GM12878 (cell line): ENCODE measurements around the gene LRRK1. TPM values are rescaled to one million over a fixed set of nuclear protein-coding genes. Genes with fewer than 3 reads are reported as not detected.

Experiments
- ATAC-seq: fragments of 200-7000 bp; cut with Tn5 transposase; 3 replicates; pipeline ENCODE4 v1.9.1; 2020; ENCODE audit warnings: mild to moderate bottlenecking, moderate library complexity
- BruUV-seq: library from RNA; stranded (reverse); fragments of 400-500 nt; replicated peaks from 2 replicates; lab custom pipeline; 2021; lab: Mats Ljungman, UMichigan
- CTCF ChIA-PET: fragments of 300-600 bp; sonication (Branson Sonifier 250); formaldehyde crosslinking; extraction: SDS; loops from one replicate; lab custom pipeline; 2021; ENCODE audit warnings: inconsistent platforms; lab: Yijun Ruan, JAX
- POLR2A ChIA-PET: fragments of 350-600 bp; formaldehyde crosslinking; extraction: SDS; loops from one replicate; lab custom pipeline; 2021; ENCODE audit warnings: inconsistent platforms; lab: Charles Lee
- RAD21 ChIA-PET: fragments of 300-600 bp; sonication (Branson Sonifier 250); formaldehyde crosslinking; loops from one replicate; lab custom pipeline; 2023; ENCODE audit warnings: antibody characterized with exemption; ENCODE audit not compliant: unreplicated experiment; lab: Charles Lee
- SMC1A ChIA-PET: fragments of 300-600 bp; sonication (Branson Sonifier 250); formaldehyde crosslinking; loops from one replicate; lab custom pipeline; 2023; ENCODE audit not compliant: unreplicated experiment, uncharacterized antibody; lab: Charles Lee
- DNase-seq: peaks from one replicate; pipeline ENCODE4 v3.0.0-alpha.2; 2011; ENCODE audit warnings: low read depth, low spot score
- FAIRE-seq: peaks from 3 replicates; lab custom pipeline; 2011; peaks lifted over from hg19 to GRCh38; lab: Jason Lieb, UNC
- H2AFZ ChIP-seq: 2 replicates; pipeline ENCODE4 v1.6.0; 2011; ENCODE audit warnings: low read depth, low read length, control low read depth; ENCODE audit not compliant: control insufficient read depth
- H3K27ac ChIP-seq: 2 replicates; pipeline ENCODE4 v1.5.1; 2011; ENCODE audit warnings: control low read depth; ENCODE audit not compliant: control insufficient read depth, insufficient read depth
- H3K27me3 ChIP-seq, 2 experiments: replicated peaks in 1 of 2; 2 replicates each; pipeline versions ENCODE4 v1.6.0 to v1.6.1; 2011; ENCODE audit warnings: low read length in 1 of 2; ENCODE audit not compliant: control insufficient read depth in 2 of 2, insufficient read depth in 2 of 2
- H3K36me3 ChIP-seq, 2 experiments: 2 replicates each; pipeline ENCODE4 v1.5.1; 2011; ENCODE audit warnings: low read length in 1 of 2; ENCODE audit not compliant: control insufficient read depth in 2 of 2, insufficient read depth in 2 of 2
- H3K4me1 ChIP-seq: 2 replicates; pipeline ENCODE4 v1.6.1; 2011; ENCODE audit warnings: mild to moderate bottlenecking, low read length, moderate library complexity, mixed read lengths; ENCODE audit not compliant: control insufficient read depth, insufficient read depth
- H3K4me2 ChIP-seq: 2 replicates; pipeline ENCODE4 v1.6.0; 2011; ENCODE audit warnings: control low read depth; ENCODE audit not compliant: control insufficient read depth, insufficient read depth
- H3K4me3 ChIP-seq: fragments of 200-600 bp; sonication (generic); 2 replicates; pipeline ENCODE4 v1.5.1; 2016
- H3K79me2 ChIP-seq: 2 replicates; pipeline ENCODE4 v1.6.0; 2011; ENCODE audit warnings: low read length; ENCODE audit not compliant: control insufficient read depth, insufficient read depth
- H3K9ac ChIP-seq: 2 replicates; pipeline ENCODE4 v1.8.0; 2011; ENCODE audit warnings: low read length, control low read depth, mixed read lengths; ENCODE audit not compliant: control insufficient read depth, insufficient read depth
- H3K9me3 ChIP-seq: replicated peaks from 3 replicates; pipeline ENCODE4 v1.5.1; 2011; ENCODE audit warnings: mild to moderate bottlenecking, low read length; ENCODE audit not compliant: control insufficient read depth, insufficient read depth
- H4K20me1 ChIP-seq: 2 replicates; pipeline ENCODE4 v1.6.0; 2011; ENCODE audit not compliant: control insufficient read depth, insufficient read depth
- BACH1 ChIP-seq: fragments of 450-650 bp; IDR thresholded peaks from 2 replicates; pipeline ENCODE4 v1.6.1; 2017; ENCODE audit warnings: mild to moderate bottlenecking, borderline replicate concordance
- HDAC6 ChIP-seq: fragments of 200-600 bp; sonication (generic); IDR thresholded peaks from one replicate; pipeline ENCODE4 v1.8.0; 2017; ENCODE audit warnings: antibody characterized with exemption; ENCODE audit not compliant: unreplicated experiment
- HDGF ChIP-seq: fragments of 450-650 bp; IDR thresholded peaks from 2 replicates; pipeline ENCODE4 v1.6.1; 2016; ENCODE audit warnings: antibody characterized with exemption
- POLR2A ChIP-seq: IDR thresholded peaks from 2 replicates; pipeline ENCODE4 v1.6.1; 2011; ENCODE audit warnings: low read depth, mild to moderate bottlenecking, low read length
- POLR2AphosphoS5 ChIP-seq: IDR thresholded peaks from 2 replicates; pipeline ENCODE4 v1.6.1; 2011; ENCODE audit warnings: mild to moderate bottlenecking, low read length, inconsistent platforms
- SREBF2 ChIP-seq: IDR thresholded peaks from 2 replicates; pipeline ENCODE4 v1.6.1; 2012; ENCODE audit warnings: mild to moderate bottlenecking, low read length
- WGBS: methylation state at CpG from one replicate; pipeline ENCODE4 v1.1.6; 2016; ENCODE audit warnings: low lambda C conversion rate; ENCODE audit not compliant: insufficient replicate concordance, insufficient coverage; ENCODE audit errors: missing lambda C conversion rate; 5-methylcytosine and 5-hydroxymethylcytosine counted together
- in situ Hi-C: fragments of 300-500 bp; cut with MboI; formaldehyde crosslinking; loops from 9 replicates; pipeline ENCODE4 v1.14.3; 2018; ENCODE audit warnings: mixed read lengths
- intact Hi-C: fragments of 100-400 bp; cut with micrococcal nuclease; formaldehyde crosslinking; loops from one replicate; pipeline ENCODE4 v1.14.2; 2022; ENCODE audit not compliant: unreplicated experiment
- polyA plus RNA-seq, 11 experiments: library from polyadenylated mRNA; depleted of rRNA in 4 of 11; unstranded in 6 of 11; stranded (reverse) in 5 of 11; fragments of >200 nt; fragmentation: Nextera tagmentation in 4 of 11; fragmentation: Illumina TruSeq in 1 of 11; extraction: Ambion mirVana in 4 of 11; extraction: Trizol in 1 of 11; gene quantifications; 1 replicate in 1 of 11; 2 replicates in 10 of 11; pipeline versions ENCODE4 v1.2.1 to v1.2.3, GENCODE V29; 2011 to 2016; ENCODE audit warnings: inconsistent platforms in 2 of 11, missing spikeins in 2 of 11, low read depth in 1 of 11
- total RNA-seq, 4 experiments: library from RNA; depleted of rRNA in 3 of 4; stranded (reverse); fragments of >200 nt in 3 of 4; fragmentation: Illumina TruSeq in 1 of 4; extraction: Trizol in 1 of 4; gene quantifications; 2 replicates each; pipeline versions ENCODE4 v1.2.1 to v1.2.3, GENCODE V29; 2013 to 2021
- TF ChIP-seq, protein P1 (sequence below): IDR thresholded peaks from 2 replicates; pipeline ENCODE4 v1.6.1; 2012; ENCODE audit warnings: low read depth, low read length, improper control_type of control experiment
- TF ChIP-seq, protein P2 (sequence below): fragments of 450-650 bp; conservative IDR thresholded peaks from 2 replicates; pipeline ENCODE4 v1.6.1; 2017; ENCODE audit warnings: mild to moderate bottlenecking, moderate library complexity
- TF ChIP-seq, protein P3 (sequence below): IDR thresholded peaks from 2 replicates; pipeline ENCODE4 v1.6.1; 2012; ENCODE audit warnings: mild to moderate bottlenecking, low read depth, low read length
- TF ChIP-seq, protein P4 (sequence below): IDR thresholded peaks from 2 replicates; pipeline ENCODE4 v1.6.1; 2011; ENCODE audit warnings: low read depth, low read length, improper control_type of control experiment, borderline replicate concordance
- TF ChIP-seq, protein P5 (sequence below): IDR thresholded peaks from 2 replicates; pipeline ENCODE4 v1.6.1; 2011; ENCODE audit warnings: low read depth, mild to moderate bottlenecking, low read length, moderate library complexity, borderline replicate concordance; ENCODE audit errors: extremely low read depth

The LRRK1 gene
- total and polyA plus RNA-seq, 10 of the 15 experiments (the other 5 are each of a cell fraction or from before 2014, with no cell fraction given), result 2.2 to 58.3 (median 17.9) TPM

DNA sequence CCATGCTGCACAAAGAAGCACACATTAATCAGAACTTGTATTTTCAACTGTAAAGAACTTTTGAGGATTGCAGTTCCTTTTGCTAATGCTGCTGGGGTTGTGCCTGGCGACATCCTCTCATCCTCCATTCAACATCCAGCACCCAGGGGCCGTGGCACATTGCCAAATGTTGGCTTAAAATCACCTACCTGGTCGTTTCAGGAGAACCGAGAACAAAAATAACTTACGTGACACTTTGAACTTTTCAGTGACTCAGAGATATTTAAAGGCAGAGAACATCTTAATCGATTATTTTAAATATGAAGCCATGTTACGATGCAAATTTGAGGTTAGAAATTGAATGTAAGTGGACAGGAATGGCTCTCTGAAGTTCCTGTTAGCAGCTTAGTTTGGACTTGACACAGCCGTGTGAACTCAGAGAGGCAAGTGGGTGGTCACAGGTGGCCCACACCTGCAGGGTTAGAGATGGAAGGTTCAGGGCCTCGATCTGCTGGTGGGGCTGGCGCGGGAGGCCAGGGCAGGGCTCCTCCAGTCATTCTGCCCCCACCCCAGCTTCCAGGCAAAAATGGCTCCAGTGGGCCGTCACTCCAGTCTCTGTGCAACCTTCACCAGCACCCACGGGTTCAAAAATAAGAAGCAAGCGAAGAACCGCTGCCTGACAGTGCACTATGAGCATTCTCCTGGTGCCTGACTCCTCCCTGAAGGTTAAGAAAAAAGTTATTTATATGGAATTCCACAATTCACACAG is 12.2 kb downstream of the LRRK1 start:
- in situ Hi-C loops, result loop anchor here (25.0 kb wide), 1 partner anchor 1419 kb away; no protein-coding TSS in a partner anchor
- SMC1A ChIA-PET, result interaction anchor here (1.3 to 5.9 kb wide), 6 partner anchors 9 to 37 kb away, joined by 3 to 45 read pairs (median 6); partner anchors contain the start of gene LRRK1
- CTCF ChIA-PET, result interaction anchor here (0.8 to 5.3 kb wide), 6 partner anchors 9 to 364 kb away, joined by 3 to 59 read pairs (median 6); partner anchors contain the start of genes LRRK1 and SNRPA1
- Histone ChIP-seq H3K27me3 (no peaks in the 10 kb centered on the region), H3K27ac (peak overlapping the region; percentile 81), H3K9ac (peak overlapping the region; percentile 0; the same call in 1 of the 2 replicates), H3K4me3 (peak overlapping the region; percentile 16; the same call in 1 of the 2 replicates), H3K4me2 (peak overlapping the region; percentile 90), H4K20me1 (0 out of 2 replicates have a peak, but pooled peaks cover 2% of the 10 kb centered on the region), H3K36me3 (peaks cover 9 to 30% of the 10 kb centered on the region in 2 experiments), H3K79me2 (peaks cover 33% of the 10 kb centered on the region), H3K9me3 (no peaks in the 10 kb centered on the region), H3K4me1 (peaks cover 76% of the 10 kb centered on the region), H2AFZ (peak overlapping the region; percentile 21; the same call in 1 of the 2 replicates)
- DNase-seq (no peak), FAIRE-seq (peak; percentile 52), ATAC-seq (no peak)
- intact Hi-C loops, result no loop called here
- WGBS, result 11% methylated on average over 15 of the region's 15 CpGs
- POLR2A ChIA-PET, result interaction anchor here (0.6 to 5.3 kb wide), 4 partner anchors 10 to 77 kb away, joined by 3 to 50 read pairs (median 4); no protein-coding TSS in a partner anchor
- RAD21 ChIA-PET, result interaction anchor here (2.6 to 6.0 kb wide), 3 partner anchors 11 to 76 kb away, joined by 11 to 76 read pairs (median 48); partner anchors contain the start of gene LRRK1
- TSS peak; percentile 12 for BruUV-seq
- TF ChIP-seq POLR2AphosphoS5 (no peak), HDGF (no peak), SREBF2 (no peak), BACH1 (no peak), POLR2A (peak; percentile 39; the same call in 1 of the 2 replicates), HDAC6 (no peak)
- TF ChIP-seq, protein P1, sequence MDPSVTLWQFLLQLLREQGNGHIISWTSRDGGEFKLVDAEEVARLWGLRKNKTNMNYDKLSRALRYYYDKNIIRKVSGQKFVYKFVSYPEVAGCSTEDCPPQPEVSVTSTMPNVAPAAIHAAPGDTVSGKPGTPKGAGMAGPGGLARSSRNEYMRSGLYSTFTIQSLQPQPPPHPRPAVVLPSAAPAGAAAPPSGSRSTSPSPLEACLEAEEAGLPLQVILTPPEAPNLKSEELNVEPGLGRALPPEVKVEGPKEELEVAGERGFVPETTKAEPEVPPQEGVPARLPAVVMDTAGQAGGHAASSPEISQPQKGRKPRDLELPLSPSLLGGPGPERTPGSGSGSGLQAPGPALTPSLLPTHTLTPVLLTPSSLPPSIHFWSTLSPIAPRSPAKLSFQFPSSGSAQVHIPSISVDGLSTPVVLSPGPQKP, result no peak
- TF ChIP-seq, protein P2, sequence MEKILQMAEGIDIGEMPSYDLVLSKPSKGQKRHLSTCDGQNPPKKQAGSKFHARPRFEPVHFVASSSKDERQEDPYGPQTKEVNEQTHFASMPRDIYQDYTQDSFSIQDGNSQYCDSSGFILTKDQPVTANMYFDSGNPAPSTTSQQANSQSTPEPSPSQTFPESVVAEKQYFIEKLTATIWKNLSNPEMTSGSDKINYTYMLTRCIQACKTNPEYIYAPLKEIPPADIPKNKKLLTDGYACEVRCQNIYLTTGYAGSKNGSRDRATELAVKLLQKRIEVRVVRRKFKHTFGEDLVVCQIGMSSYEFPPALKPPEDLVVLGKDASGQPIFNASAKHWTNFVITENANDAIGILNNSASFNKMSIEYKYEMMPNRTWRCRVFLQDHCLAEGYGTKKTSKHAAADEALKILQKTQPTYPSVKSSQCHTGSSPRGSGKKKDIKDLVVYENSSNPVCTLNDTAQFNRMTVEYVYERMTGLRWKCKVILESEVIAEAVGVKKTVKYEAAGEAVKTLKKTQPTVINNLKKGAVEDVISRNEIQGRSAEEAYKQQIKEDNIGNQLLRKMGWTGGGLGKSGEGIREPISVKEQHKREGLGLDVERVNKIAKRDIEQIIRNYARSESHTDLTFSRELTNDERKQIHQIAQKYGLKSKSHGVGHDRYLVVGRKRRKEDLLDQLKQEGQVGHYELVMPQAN, result no peak
- TF ChIP-seq, protein P3, sequence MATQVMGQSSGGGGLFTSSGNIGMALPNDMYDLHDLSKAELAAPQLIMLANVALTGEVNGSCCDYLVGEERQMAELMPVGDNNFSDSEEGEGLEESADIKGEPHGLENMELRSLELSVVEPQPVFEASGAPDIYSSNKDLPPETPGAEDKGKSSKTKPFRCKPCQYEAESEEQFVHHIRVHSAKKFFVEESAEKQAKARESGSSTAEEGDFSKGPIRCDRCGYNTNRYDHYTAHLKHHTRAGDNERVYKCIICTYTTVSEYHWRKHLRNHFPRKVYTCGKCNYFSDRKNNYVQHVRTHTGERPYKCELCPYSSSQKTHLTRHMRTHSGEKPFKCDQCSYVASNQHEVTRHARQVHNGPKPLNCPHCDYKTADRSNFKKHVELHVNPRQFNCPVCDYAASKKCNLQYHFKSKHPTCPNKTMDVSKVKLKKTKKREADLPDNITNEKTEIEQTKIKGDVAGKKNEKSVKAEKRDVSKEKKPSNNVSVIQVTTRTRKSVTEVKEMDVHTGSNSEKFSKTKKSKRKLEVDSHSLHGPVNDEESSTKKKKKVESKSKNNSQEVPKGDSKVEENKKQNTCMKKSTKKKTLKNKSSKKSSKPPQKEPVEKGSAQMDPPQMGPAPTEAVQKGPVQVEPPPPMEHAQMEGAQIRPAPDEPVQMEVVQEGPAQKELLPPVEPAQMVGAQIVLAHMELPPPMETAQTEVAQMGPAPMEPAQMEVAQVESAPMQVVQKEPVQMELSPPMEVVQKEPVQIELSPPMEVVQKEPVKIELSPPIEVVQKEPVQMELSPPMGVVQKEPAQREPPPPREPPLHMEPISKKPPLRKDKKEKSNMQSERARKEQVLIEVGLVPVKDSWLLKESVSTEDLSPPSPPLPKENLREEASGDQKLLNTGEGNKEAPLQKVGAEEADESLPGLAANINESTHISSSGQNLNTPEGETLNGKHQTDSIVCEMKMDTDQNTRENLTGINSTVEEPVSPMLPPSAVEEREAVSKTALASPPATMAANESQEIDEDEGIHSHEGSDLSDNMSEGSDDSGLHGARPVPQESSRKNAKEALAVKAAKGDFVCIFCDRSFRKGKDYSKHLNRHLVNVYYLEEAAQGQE, result no peak
- TF ChIP-seq, protein P4, sequence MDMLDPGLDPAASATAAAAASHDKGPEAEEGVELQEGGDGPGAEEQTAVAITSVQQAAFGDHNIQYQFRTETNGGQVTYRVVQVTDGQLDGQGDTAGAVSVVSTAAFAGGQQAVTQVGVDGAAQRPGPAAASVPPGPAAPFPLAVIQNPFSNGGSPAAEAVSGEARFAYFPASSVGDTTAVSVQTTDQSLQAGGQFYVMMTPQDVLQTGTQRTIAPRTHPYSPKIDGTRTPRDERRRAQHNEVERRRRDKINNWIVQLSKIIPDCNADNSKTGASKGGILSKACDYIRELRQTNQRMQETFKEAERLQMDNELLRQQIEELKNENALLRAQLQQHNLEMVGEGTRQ, result no peak
- TF ChIP-seq, protein P5, sequence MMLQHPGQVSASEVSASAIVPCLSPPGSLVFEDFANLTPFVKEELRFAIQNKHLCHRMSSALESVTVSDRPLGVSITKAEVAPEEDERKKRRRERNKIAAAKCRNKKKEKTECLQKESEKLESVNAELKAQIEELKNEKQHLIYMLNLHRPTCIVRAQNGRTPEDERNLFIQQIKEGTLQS, result no peak
